ENCODE results near the gene TAS1R3. TPM values are rescaled to one million over a fixed set of nuclear protein-coding genes. Genes with fewer than 3 reads are reported as not detected.
A peak's percentile ranks its signal among the peaks of the same experiment; 100 is the strongest.

TAS1R3 gene
- total RNA-seq, 1 donor from 2014 or later = 0.28 TPM

- Mint-ChIP-seq H3K4me1 (peaks cover 14% of the 10 kb centered on the region), H3K9me3 (no peaks in the 10 kb centered on the region), H3K27me3 (no peaks in the 10 kb centered on the region), H3K4me3 (no peak overlapping the region), H3K27ac (no peak overlapping the region), H3K36me3 (ENCODE audit: low read depth) (peaks cover 46% of the 10 kb centered on the region)
- DNase-seq = no peak
- intact Hi-C loops (cut with micrococcal nuclease) = no loop called here
Observed at GRCh38 chr1:1318777-1319645, 12.1 kb upstream of the TAS1R3 start.

DNA sequence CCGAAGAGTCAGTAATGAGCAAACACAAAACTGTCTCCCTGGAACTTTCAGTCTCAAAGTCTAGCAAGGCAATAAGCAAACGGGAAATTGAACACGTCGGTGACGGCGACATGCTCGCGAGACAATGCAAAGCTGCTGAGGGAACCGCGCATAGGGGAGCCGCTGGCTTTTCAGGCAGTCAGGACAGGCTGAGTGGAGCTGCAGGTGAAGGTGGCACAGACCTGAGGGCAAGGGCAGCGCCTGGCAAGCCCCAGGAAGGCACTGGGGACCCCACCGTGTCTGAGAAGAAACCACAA is 11.5 kb upstream of the TAS1R3 start:
- intact Hi-C loops (cut with micrococcal nuclease) = no loop called here
- peaks cover 47% of the 10 kb centered on the region for H3K36me3 Mint-ChIP-seq (ENCODE audit: low read depth)
- H3K9me3 Mint-ChIP-seq = no peaks in the 10 kb centered on the region
- H3K27ac Mint-ChIP-seq = no peak overlapping the region
- H3K4me3 Mint-ChIP-seq = no peak overlapping the region
- peaks cover 16% of the 10 kb centered on the region for H3K4me1 Mint-ChIP-seq
- DNase-seq = no peak
- no peaks in the 10 kb centered on the region for H3K27me3 Mint-ChIP-seq

DNA sequence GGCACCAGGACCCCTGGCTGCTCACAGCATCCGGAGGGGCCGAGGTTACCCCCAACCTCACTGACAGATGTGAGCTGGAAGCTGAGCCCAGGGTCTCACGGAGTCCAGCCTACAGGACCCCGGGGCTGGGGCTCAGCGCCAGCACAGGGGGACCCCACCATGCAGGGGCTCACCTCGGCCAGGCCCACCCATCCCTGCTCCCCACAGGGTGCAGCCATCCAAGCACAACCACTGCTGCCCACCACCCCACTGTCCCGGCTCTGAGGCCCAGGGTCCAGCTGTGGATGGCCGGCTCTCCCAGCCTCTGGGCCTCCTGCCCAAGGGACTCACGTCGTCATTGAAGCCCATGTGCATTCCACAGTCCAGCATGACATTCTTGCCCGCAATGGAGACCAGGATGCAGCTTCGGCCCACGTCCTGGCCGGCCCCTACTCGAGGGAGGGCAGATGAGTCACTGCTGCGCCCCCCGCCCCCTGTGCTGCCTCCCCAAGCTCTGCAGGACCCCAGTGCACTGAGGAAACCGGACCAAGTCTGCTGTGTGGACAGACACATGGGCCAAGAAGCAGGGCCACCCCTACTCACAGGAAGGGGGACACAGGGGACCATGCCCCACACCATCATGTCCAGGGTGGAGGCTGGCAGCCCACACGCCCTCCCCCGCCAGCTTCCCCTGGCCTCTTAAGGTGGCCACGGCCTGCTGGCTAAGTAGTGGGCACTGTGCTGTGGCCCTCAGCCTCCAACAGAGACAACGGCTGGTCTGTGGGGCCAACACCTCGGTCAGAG is 10.2 kb upstream of the TAS1R3 start:
- intact Hi-C loops (cut with micrococcal nuclease) = no loop called here
- Mint-ChIP-seq H3K9me3 (no peaks in the 10 kb centered on the region), H3K27me3 (no peaks in the 10 kb centered on the region), H3K27ac (no peak overlapping the region), H3K4me1 (peaks cover 14% of the 10 kb centered on the region), H3K4me3 (no peak overlapping the region), H3K36me3 (ENCODE audit: low read depth) (peaks cover 39% of the 10 kb centered on the region)
- no peak for DNase-seq

DNA sequence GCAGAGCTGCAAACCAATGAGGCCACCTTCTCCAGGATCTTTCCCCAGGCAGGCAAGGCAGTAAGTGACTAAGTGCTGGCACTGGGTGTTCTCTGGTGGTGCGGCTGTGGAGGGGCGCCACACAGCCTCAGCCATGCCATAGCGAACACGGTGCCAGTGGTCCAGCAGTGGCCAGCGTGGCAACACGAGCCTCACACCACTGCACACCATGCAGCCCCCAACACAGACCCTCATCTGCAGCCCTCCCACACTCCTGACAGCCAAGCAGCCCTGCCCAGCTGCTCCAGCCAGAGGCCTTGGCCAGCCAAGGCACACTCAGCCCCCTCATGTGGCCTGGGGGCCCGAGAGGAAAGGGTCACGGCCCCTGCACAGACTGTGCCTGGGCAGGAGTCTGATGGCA is 9.6 kb upstream of the TAS1R3 start:
- H3K27me3 Mint-ChIP-seq = no peaks in the 10 kb centered on the region
- intact Hi-C loops (cut with micrococcal nuclease) = no loop called here
- no peak overlapping the region for H3K4me3 Mint-ChIP-seq
- H3K27ac Mint-ChIP-seq = no peak overlapping the region
- peaks cover 18% of the 10 kb centered on the region for H3K4me1 Mint-ChIP-seq
- no peaks in the 10 kb centered on the region for H3K9me3 Mint-ChIP-seq
- no peak for DNase-seq
- H3K36me3 Mint-ChIP-seq (ENCODE audit: low read depth) = peaks cover 34% of the 10 kb centered on the region

GRCh38 chr1:1322418-1322817 is 8.7 kb upstream of the TAS1R3 start:
- intact Hi-C loops (cut with micrococcal nuclease) = no loop called here
- H3K27me3 Mint-ChIP-seq = no peaks in the 10 kb centered on the region
- peak overlapping the region; percentile 76 for H3K27ac Mint-ChIP-seq

DNA sequence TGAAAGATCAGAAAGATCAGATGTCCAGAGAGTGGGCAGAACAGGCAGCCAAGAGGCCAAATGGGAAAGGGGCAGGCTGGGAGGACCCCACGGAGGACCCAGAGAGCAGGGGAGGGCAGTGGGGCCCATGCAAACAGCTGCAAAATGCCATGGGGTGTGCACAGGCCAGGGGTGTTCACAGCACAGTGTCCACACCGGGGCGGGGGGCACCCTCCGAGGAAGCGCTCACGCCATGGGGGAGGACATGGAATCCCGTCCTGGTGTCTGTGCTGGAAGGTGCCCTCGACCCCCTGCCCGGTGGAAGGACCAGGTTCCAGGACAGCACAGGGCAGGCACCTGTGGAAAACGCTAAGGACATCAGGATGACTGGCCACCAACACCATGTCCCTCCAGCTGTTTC is 8.1 kb upstream of the TAS1R3 start:
- Mint-ChIP-seq H3K27ac (peak overlapping the region; percentile 89), H3K4me1 (peaks cover 18% of the 10 kb centered on the region), H3K4me3 (peak overlapping the region; percentile 92), H3K36me3 (ENCODE audit: low read depth) (peaks cover 29% of the 10 kb centered on the region), H3K9me3 (no peaks in the 10 kb centered on the region), H3K27me3 (no peaks in the 10 kb centered on the region)
- DNase-seq = no peak
- intact Hi-C loops (cut with micrococcal nuclease) = no loop called here

More at GRCh38 chr1:1322418-1322817, 8.7 kb upstream of the TAS1R3 start:
- Mint-ChIP-seq H3K36me3 (ENCODE audit: low read depth) (peaks cover 31% of the 10 kb centered on the region), H3K4me1 (peaks cover 18% of the 10 kb centered on the region), H3K9me3 (no peaks in the 10 kb centered on the region), H3K4me3 (peak overlapping the region; percentile 92)
- no peak for DNase-seq

- H3K4me3 Mint-ChIP-seq = peak overlapping the region; percentile 89
- no peaks in the 10 kb centered on the region for H3K27me3 Mint-ChIP-seq
- peaks cover 18% of the 10 kb centered on the region for H3K4me1 Mint-ChIP-seq
- peaks cover 21% of the 10 kb centered on the region for H3K36me3 Mint-ChIP-seq (ENCODE audit: low read depth)
- H3K27ac Mint-ChIP-seq = peak overlapping the region; percentile 37
- DNase-seq = no peak
- H3K9me3 Mint-ChIP-seq = no peaks in the 10 kb centered on the region
- intact Hi-C loops (cut with micrococcal nuclease) = loop anchor here (2.0 kb wide), 2 partner anchors 15 to 25 kb away; partner anchors contain the start of genes DVL1 and PUSL1
Observed at GRCh38 chr1:1324084-1324523, 7.0 kb upstream of the TAS1R3 start.

DNA sequence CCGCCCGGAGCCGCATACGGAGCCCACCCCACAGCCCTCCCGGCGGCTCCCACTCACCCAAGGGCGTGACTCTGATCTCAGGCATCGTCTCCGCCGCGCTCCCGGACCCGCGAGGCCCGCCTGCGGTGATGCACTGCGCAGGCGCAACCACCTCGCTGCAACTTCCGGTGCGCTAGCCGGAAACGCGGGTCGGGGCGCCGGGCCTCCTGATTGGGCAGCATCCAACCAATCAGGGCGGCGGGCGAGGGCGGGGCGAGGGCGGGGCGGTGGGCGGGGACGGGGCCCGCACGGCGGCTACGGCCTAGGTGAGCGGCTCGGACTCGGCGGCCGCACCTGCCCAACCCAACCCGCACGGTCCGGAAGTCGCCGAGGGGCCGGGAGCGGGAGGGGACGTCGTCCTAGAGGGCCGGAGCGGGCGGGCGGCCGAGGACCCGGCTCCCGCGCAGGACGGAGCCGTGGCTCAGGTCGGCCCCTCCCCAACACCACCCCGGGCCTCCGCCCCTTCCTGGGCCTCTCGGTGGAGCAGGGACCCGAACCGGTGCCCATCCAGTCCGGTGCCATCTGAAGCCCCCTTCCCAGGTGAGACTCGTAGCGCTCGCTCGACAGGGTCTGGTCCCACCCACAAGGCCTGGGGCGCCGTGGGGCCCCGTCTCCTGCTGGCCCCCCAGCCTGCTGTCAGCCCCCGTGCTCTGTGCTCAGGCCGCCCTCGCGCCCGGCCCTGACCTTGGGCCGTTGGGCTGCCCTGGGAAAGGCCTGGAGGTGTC is 6.4 kb upstream of the TAS1R3 start, which contains the start of the genes CPTP and INTS11:
TSS of gene CPTP (plus strand) at position 279 of the 764 bp plus-strand sequence. CDS start 2,109 bp downstream, outside the sequence.
TSS of gene INTS11 (minus strand) at position 137 of the 764 bp plus-strand sequence. CDS start at position 85, 52 bp downstream.
- intact Hi-C loops (cut with micrococcal nuclease) = loop anchor here (2.0 kb wide), 2 partner anchors 16 to 24 kb away; partner anchors contain the start of genes DVL1 and PUSL1
- Mint-ChIP-seq H3K36me3 (ENCODE audit: low read depth) (peaks cover 16% of the 10 kb centered on the region), H3K27ac (peak within 1 kb of the TSS; percentile 92), H3K27me3 (no peaks in the 10 kb centered on the region), H3K9me3 (no peaks in the 10 kb centered on the region), H3K4me3 (peak within 1 kb of the TSS; percentile 92), H3K4me1 (peaks cover 18% of the 10 kb centered on the region)
- DNase-seq = peak; percentile 99

GRCh38 chr1:1325288-1326074 is 5.6 kb upstream of the TAS1R3 start:
- peak overlapping the region; percentile 63 for H3K27ac Mint-ChIP-seq
- no peaks in the 10 kb centered on the region for H3K9me3 Mint-ChIP-seq
- intact Hi-C loops (cut with micrococcal nuclease) = loop anchor here (2.0 kb wide), 2 partner anchors 17 to 23 kb away; partner anchors contain the start of genes DVL1 and PUSL1
- peaks cover 20% of the 10 kb centered on the region for H3K4me1 Mint-ChIP-seq
- peak overlapping the region; percentile 77 for H3K4me3 Mint-ChIP-seq
- DNase-seq = no peak
- no peaks in the 10 kb centered on the region for H3K27me3 Mint-ChIP-seq
- peaks cover 13% of the 10 kb centered on the region for H3K36me3 Mint-ChIP-seq (ENCODE audit: low read depth)

DNA sequence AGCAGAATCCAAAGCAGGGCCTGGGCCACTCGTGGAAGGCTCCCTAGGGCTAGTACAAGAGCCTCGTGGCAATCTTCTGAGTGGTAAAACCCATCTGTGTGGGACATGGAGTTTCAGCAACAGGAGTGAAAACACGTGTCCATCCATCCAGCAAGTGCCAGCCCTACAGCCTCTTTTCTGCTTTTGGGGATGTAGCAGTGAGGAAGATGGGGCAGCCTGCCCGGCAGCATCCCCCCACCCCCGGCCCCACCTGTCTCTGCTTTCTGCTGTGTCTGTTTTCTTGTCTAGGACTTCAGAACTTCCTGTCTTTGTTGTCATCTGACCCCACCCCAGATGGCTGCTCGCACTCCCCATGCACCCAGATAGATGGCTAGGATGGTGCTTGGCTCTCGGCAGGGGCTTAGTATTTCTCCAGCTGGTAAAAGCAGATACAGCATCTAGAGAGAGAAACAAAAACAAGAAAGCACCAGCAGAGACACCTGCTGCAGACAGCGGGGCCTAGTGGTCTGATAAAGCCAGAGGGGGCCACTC is 4.9 kb upstream of the TAS1R3 start:
- no peak for DNase-seq
- Mint-ChIP-seq H3K4me3 (peak overlapping the region; percentile 77), H3K27me3 (no peaks in the 10 kb centered on the region), H3K27ac (no peak overlapping the region), H3K4me1 (peaks cover 20% of the 10 kb centered on the region), H3K36me3 (ENCODE audit: low read depth) (peaks cover 13% of the 10 kb centered on the region), H3K9me3 (no peaks in the 10 kb centered on the region)
- intact Hi-C loops (cut with micrococcal nuclease) = no loop called here

- no peak overlapping the region for H3K27ac Mint-ChIP-seq
- no peaks in the 10 kb centered on the region for H3K27me3 Mint-ChIP-seq
- intact Hi-C loops (cut with micrococcal nuclease) = no loop called here
- H3K36me3 Mint-ChIP-seq (ENCODE audit: low read depth) = peaks cover 9% of the 10 kb centered on the region
- H3K4me1 Mint-ChIP-seq = peaks cover 16% of the 10 kb centered on the region
- peak overlapping the region; percentile 40 for H3K4me3 Mint-ChIP-seq
- no peak for DNase-seq
- H3K9me3 Mint-ChIP-seq = no peaks in the 10 kb centered on the region
Observed at GRCh38 chr1:1327291-1327690, 3.8 kb upstream of the TAS1R3 start.

- Mint-ChIP-seq H3K4me1 (peaks cover 11% of the 10 kb centered on the region), H3K27ac (no peak overlapping the region), H3K27me3 (no peaks in the 10 kb centered on the region), H3K9me3 (no peaks in the 10 kb centered on the region), H3K36me3 (ENCODE audit: low read depth) (peaks cover 7% of the 10 kb centered on the region), H3K4me3 (no peak overlapping the region)
- no peak for DNase-seq
- intact Hi-C loops (cut with micrococcal nuclease) = no loop called here
Observed at GRCh38 chr1:1328254-1328653, 2.8 kb upstream of the TAS1R3 start.
